ENCODE data around the gene RPL26.
A peak's percentile ranks its signal among the peaks of the same experiment; 100 is the strongest.

The RPL26 gene

DNA sequence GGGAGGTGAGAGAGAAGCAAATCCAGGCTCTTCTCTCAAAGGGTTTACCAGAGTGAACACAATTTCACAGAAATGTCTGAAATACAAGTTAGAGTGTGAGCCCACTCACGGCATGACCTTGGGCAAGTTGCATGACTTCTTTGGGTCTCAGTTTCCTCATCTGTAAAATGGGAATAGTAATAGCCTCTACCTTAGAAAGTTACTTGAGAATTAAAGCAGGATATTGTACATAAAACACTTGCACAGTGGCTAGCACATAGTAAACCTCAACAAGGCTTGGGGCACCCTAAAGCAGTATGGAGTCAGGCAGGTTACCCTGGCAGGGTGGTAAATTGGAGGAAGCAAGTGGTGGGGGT lies 27.9 kb upstream of the RPL26 start:
- no peak for TF ChIP-seq ESRRG (CRISPR knock-in tag; IDR thresholded peaks at IDR 0.05)
- TF ChIP-seq ZC3H10 (CRISPR knock-in tag; IDR thresholded peaks at IDR 0.05) = no peak
- TF ChIP-seq, protein P1, sequence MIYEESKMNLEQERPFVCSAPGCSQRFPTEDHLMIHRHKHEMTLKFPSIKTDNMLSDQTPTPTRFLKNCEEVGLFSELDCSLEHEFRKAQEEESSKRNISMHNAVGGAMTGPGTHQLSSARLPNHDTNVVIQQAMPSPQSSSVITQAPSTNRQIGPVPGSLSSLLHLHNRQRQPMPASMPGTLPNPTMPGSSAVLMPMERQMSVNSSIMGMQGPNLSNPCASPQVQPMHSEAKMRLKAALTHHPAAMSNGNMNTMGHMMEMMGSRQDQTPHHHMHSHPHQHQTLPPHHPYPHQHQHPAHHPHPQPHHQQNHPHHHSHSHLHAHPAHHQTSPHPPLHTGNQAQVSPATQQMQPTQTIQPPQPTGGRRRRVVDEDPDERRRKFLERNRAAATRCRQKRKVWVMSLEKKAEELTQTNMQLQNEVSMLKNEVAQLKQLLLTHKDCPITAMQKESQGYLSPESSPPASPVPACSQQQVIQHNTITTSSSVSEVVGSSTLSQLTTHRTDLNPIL (CRISPR knock-in tag; IDR thresholded peaks at IDR 0.05; ENCODE audit: low read depth) = no peak
- no peak for TF ChIP-seq ZNF8 (CRISPR knock-in tag; IDR thresholded peaks at IDR 0.05)
- no peak for TF ChIP-seq BACH2 (CRISPR knock-in tag; IDR thresholded peaks at IDR 0.05; ENCODE audit: borderline replicate concordance)
- no peak for TF ChIP-seq SNAI2 (CRISPR knock-in tag; IDR thresholded peaks at IDR 0.05)
- no peak for TF ChIP-seq ZFP3 (CRISPR knock-in tag; IDR thresholded peaks at IDR 0.05)
- TF ChIP-seq POU6F1 (CRISPR knock-in tag; IDR thresholded peaks at IDR 0.05; ENCODE audit: borderline replicate concordance, low read depth) = no peak
- ATAC-seq = no peak

DNA sequence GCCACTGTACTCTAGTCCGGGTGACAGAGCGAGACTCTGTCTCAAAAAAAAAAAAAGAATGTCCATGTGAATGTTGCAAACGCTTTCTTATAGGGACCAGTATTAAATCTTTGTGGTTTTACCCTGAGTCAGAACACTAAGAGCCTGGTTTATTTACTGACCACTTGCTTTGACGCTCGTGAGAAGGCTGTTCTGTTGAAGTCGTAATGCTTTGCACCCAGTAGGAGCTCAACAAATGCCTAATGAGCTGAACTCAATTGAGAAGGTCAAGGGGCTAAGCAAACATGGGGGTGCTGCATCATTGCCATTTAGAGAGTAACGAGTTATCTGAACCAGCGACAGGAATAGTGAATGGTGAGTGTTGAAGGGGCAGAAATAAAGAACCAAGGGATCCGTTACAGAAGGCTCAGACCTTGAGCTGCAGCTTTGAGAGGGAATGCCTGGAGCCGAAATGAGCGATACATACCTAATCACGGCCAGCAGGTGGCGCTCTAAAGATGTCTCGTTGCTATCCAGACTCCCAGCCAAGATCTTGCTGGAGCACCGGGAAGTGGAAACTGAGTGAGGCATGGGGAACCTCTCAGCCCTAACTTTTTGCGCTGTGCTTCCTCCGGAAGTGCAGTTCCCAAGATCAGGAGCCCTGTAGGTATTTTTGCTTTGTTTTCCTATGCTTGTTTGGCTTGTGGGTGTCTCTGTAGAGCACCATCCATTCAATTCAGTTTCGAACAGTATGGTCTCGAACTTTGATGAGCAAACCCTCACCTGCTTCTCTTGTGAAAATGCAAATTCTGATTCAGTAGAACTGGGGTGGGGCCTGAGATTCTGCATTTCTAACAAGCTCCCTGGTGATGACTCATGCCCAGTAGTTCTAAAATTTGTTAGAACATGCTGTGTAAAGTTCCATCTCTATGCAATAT lies 27.2 kb upstream of the RPL26 start:
- TF ChIP-seq PPARA (CRISPR knock-in tag; IDR thresholded peaks at IDR 0.05; ENCODE audit: borderline replicate concordance) (no peak), POU6F1 (CRISPR knock-in tag; IDR thresholded peaks at IDR 0.05; ENCODE audit: borderline replicate concordance, low read depth) (no peak), TOX (CRISPR knock-in tag; IDR thresholded peaks at IDR 0.05; ENCODE audit: borderline replicate concordance) (no peak), ZNF70 (CRISPR knock-in tag; IDR thresholded peaks at IDR 0.05) (no peak), GLIS3 (CRISPR knock-in tag; IDR thresholded peaks at IDR 0.05) (no peak), PATZ1 (CRISPR knock-in tag; IDR thresholded peaks at IDR 0.05; ENCODE audit: borderline replicate concordance) (no peak), ZFP3 (CRISPR knock-in tag; IDR thresholded peaks at IDR 0.05) (no peak), ZC3H10 (CRISPR knock-in tag; IDR thresholded peaks at IDR 0.05) (no peak), ARNTL (CRISPR knock-in tag; IDR thresholded peaks at IDR 0.05; ENCODE audit: borderline replicate concordance, low read depth) (no peak), SNAI2 (CRISPR knock-in tag; IDR thresholded peaks at IDR 0.05) (no peak), ZFP30 (CRISPR knock-in tag; IDR thresholded peaks at IDR 0.05) (no peak), CSDC2 (CRISPR knock-in tag; IDR thresholded peaks at IDR 0.05) (no peak), OSR1 (CRISPR knock-in tag; IDR thresholded peaks at IDR 0.05) (no peak)
- TF ChIP-seq, protein P2, sequence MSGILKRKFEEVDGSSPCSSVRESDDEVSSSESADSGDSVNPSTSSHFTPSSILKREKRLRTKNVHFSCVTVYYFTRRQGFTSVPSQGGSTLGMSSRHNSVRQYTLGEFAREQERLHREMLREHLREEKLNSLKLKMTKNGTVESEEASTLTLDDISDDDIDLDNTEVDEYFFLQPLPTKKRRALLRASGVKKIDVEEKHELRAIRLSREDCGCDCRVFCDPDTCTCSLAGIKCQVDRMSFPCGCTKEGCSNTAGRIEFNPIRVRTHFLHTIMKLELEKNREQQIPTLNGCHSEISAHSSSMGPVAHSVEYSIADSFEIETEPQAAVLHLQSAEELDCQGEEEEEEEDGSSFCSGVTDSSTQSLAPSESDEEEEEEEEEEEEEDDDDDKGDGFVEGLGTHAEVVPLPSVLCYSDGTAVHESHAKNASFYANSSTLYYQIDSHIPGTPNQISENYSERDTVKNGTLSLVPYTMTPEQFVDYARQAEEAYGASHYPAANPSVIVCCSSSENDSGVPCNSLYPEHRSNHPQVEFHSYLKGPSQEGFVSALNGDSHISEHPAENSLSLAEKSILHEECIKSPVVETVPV (CRISPR knock-in tag; IDR thresholded peaks at IDR 0.05) = no peak
- ATAC-seq = peak; percentile 99

- no peak for ATAC-seq
- TF ChIP-seq, protein P1 (CRISPR knock-in tag; IDR thresholded peaks at IDR 0.05; ENCODE audit: low read depth) = no peak
- no peak for TF ChIP-seq PATZ1 (CRISPR knock-in tag; IDR thresholded peaks at IDR 0.05; ENCODE audit: borderline replicate concordance)
- no peak for TF ChIP-seq ARNTL (CRISPR knock-in tag; IDR thresholded peaks at IDR 0.05; ENCODE audit: borderline replicate concordance, low read depth)
- TF ChIP-seq ESRRG (CRISPR knock-in tag; IDR thresholded peaks at IDR 0.05) = no peak
- no peak for TF ChIP-seq ZNF70 (CRISPR knock-in tag; IDR thresholded peaks at IDR 0.05)
- TF ChIP-seq CSDC2 (CRISPR knock-in tag; IDR thresholded peaks at IDR 0.05) = no peak
- no peak for TF ChIP-seq ISL1 (CRISPR knock-in tag; IDR thresholded peaks at IDR 0.05)
- TF ChIP-seq BACH2 (CRISPR knock-in tag; IDR thresholded peaks at IDR 0.05; ENCODE audit: borderline replicate concordance) = no peak
- no peak for TF ChIP-seq ZFP30 (CRISPR knock-in tag; IDR thresholded peaks at IDR 0.05)
- TF ChIP-seq OSR1 (CRISPR knock-in tag; IDR thresholded peaks at IDR 0.05) = no peak
- TF ChIP-seq SNAI2 (CRISPR knock-in tag; IDR thresholded peaks at IDR 0.05) = no peak
- no peak for TF ChIP-seq RARB (CRISPR knock-in tag; IDR thresholded peaks at IDR 0.05)
Observed at GRCh38 chr17:8408371-8408770, 25.4 kb upstream of the RPL26 start.

Data from SK-N-SH treated with all-trans-retinoic acid at 6 μM for 48 hours (cell line).